ENCODE measurements around the gene TBX10. TPM values are rescaled to one million over a fixed set of nuclear protein-coding genes. Genes with fewer than 3 reads are reported as not detected.

The TBX10 gene
- total and polyA plus RNA-seq, 2 of the 8 experiments (the other 6 are each of a cell fraction or from before 2014, with no cell fraction given) = 0.09 TPM; not detected in 1

DNA sequence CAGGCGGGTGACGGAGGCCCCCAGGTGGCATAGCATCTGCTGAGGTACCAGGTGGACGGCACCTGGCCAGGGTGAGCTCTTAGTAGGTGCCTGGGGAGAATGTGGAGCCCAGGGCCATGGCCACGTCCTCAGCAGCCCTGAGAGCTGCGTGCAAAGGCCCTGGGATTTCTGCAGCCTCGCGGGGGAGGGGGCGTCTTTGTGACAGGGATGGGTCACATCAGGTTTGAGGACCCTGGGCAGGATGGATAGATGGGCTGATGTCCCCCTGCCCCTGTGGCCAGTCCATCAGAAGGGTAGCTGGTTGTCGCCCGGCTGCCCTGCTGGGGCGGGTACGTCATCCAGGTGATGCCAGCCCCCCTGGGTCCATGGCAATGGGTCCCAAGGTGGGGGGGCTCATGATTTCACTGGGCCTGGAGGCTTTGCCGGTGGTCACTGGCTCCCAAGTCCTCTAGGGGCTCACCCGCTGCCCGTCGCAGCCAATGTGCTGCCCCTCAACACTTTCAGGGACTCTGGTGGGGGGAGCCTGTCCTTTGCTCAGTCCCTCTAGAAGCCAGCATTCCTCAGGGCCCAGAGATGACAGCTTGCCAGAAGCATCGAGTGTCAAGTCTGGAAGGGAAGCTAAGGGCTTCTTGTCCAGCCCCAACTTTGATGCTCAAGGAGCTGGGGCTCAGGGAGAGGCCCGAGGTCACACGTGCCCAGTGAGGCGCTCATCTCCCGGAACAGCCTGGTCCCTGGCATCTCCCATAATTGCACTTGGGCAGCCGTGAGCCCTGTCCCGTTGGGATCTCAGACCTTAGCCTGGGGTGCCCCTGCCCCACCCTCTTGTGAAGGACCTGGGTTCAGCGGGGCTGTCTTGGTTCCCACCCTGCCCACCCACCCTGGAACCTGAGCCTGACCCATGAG lies 777 bp downstream of the TBX10 start:
- Histone ChIP-seq H3K18ac (ENCODE audit: extremely low read depth, low read length) (no peak overlapping the region; the same call in 1 of the 2 replicates), H4K20me1 (replicated peaks in 1 of 2; ENCODE audit: control insufficient read depth in 1 of 2, insufficient read depth in 2 of 2, low read length in 2 of 2) (no peaks in the 10 kb centered on the region), H3K27me3 (replicated peaks in 1 of 4; ENCODE audit: control insufficient read depth in 3 of 4, extremely low read depth in 1 of 4, insufficient read depth in 3 of 4, low read length in 3 of 4) (peaks cover 8 to 28% (median 15%) of the 10 kb centered on the region in 4 experiments), H4K5ac (ENCODE audit: insufficient read length, low read depth, low read length) (no peak overlapping the region), H3K4me1 (replicated peaks in 1 of 4; ENCODE audit: control insufficient read depth in 3 of 4, insufficient read depth in 4 of 4, low read length in 3 of 4) (peaks cover 0 to 5% (median 1%) of the 10 kb centered on the region in 4 experiments; a peak in 1 of 7 replicates), H3K4ac (replicated peaks; ENCODE audit: insufficient read length, low read depth, low read length) (no peak overlapping the region), H2AFZ (ENCODE audit: low read length) (no peak overlapping the region), H2BK12ac (ENCODE audit: low read depth, low read length) (0 out of 2 replicates have a peak overlapping the region, but pooled peaks have one; percentile 27), H3K23ac (ENCODE audit: insufficient read length) (no peak overlapping the region), H2BK15ac (ENCODE audit: low read length) (no peak overlapping the region), H3K79me2 (ENCODE audit: control insufficient read depth in 1 of 2, insufficient read depth in 2 of 2, low read length in 2 of 2) (no peaks in the 10 kb centered on the region), H3K9me3 (ENCODE audit: insufficient read depth in 2 of 2, low read depth in 1 of 2, low read length in 1 of 2) (peaks cover 3 to 6% of the 10 kb centered on the region in 2 experiments; a peak in 3 of 4 replicates), H3K27ac (ENCODE audit: low read depth, low read length) (no peak overlapping the region), H4K91ac (replicated peaks; ENCODE audit: insufficient read length, low read length) (no peak overlapping the region), H3K9ac (replicated peaks in 1 of 4; ENCODE audit: extremely low read depth in 1 of 4, low read depth in 3 of 4, low read length in 3 of 4) (no peak overlapping the region), H4K8ac (ENCODE audit: extremely low read depth, insufficient read depth, low read length) (no peak overlapping the region), H2BK5ac (ENCODE audit: low read depth, low read length) (no peak overlapping the region), H3K23me2 (ENCODE audit: low read depth, low read length) (no peaks in the 10 kb centered on the region; the same call in 1 of the 2 replicates), H3K4me3 (ENCODE audit: extremely low read depth in 1 of 4, insufficient read depth in 2 of 4, low read depth in 3 of 4, low read length in 4 of 4) (no peak overlapping the region), H2BK20ac (ENCODE audit: low read length) (no peak overlapping the region), H3K14ac (ENCODE audit: insufficient read length) (no peak overlapping the region), H3K79me1 (ENCODE audit: low read depth, low read length) (no peaks in the 10 kb centered on the region), H3K36me3 (ENCODE audit: control insufficient read depth in 2 of 4, insufficient read depth in 4 of 4, low read length in 3 of 4) (no peaks in the 10 kb centered on the region), H3K4me2 (ENCODE audit: insufficient read depth in 1 of 2, low read depth in 2 of 2, low read length in 2 of 2) (no peak overlapping the region), H2BK120ac (replicated peaks; ENCODE audit: low read depth, low read length) (no peak overlapping the region), H2AK5ac (ENCODE audit: low read depth, low read length) (no peak overlapping the region), H3K56ac (replicated peaks; ENCODE audit: insufficient read length, low read depth, low read length) (no peak overlapping the region)
- DNase-seq (ENCODE audit: low read depth in 1 of 2, low spot score in 2 of 2) (no peak), FAIRE-seq (no peak)
- 87% methylated on average over 16 of the region's 24 CpGs; no CpG with 5 or more reads in 1 of the 2 experiments for WGBS, 2 experiments (ENCODE audit: extremely low coverage in 1 of 2, insufficient coverage in 1 of 2, insufficient read length in 1 of 2, insufficient replicate concordance in 2 of 2, low coverage in 1 of 2, low lambda C conversion rate in 2 of 2, missing lambda C conversion rate in 1 of 2)
- no peak for TF ChIP-seq GABPA (IDR thresholded peaks at IDR 0.05; ENCODE audit: borderline replicate concordance, insufficient read depth, low read length)
- no peak for TF ChIP-seq BCL11A (IDR thresholded peaks at IDR 0.05; ENCODE audit: low read depth in 2 of 2, low read length in 2 of 2)
- no peak for TF ChIP-seq CTBP2 (IDR thresholded peaks at IDR 0.05; ENCODE audit: borderline replicate concordance, insufficient read depth, insufficient read length, low read length)
- TF ChIP-seq RFX5 (IDR thresholded peaks at IDR 0.05; ENCODE audit: borderline replicate concordance, low read depth, low read length) = no peak
- POLR2A ChIA-PET (ENCODE audit: partially characterized antibody) = interaction anchor here (0.9 to 3.2 kb wide), 3 partner anchors 9 to 23 kb away, joined by 3 to 19 read pairs (median 8); partner anchors contain the start of gene NUDT8
- CTCF ChIA-PET (ENCODE audit: partially characterized antibody) = interaction anchor here (0.7 to 4.8 kb wide), 17 partner anchors 9 to 162 kb away, joined by 3 to 36 read pairs (median 5); partner anchors contain the start of gene NUDT8
